HG02759 (cell line): Measurements from ENCODE around the gene CELF2.
"Not testable (repeated sequence)": the region's sequence is repeated elsewhere in the genome, so short reads cannot be mapped to it uniquely, and the experiment has no call there.

Experiments
- ATAC-seq: cut with Tn5 transposase; IDR thresholded peaks from one replicate; pipeline ENCODE4 v1.9.1; 2021; ENCODE audit warnings: mild to moderate bottlenecking, moderate library complexity; ENCODE audit not compliant: unreplicated experiment

CELF2 gene

GRCh38 chr10:11120711-11121110 lies 103.0 kb downstream of the CELF2 start:
- no peak for ATAC-seq

- not testable (repeated sequence) for ATAC-seq
Observed at GRCh38 chr10:11123892-11124291, 106.2 kb downstream of the CELF2 start.

- no peak for ATAC-seq
Observed at GRCh38 chr10:11125004-11125403, 107.3 kb downstream of the CELF2 start.

GRCh38 chr10:11127017-11127416 lies 109.3 kb downstream of the CELF2 start:
- ATAC-seq, result not testable (repeated sequence)

- no peak for ATAC-seq
Observed at GRCh38 chr10:11131112-11131639, 113.5 kb downstream of the CELF2 start.

GRCh38 chr10:11134411-11134810 lies 116.7 kb downstream of the CELF2 start:
- ATAC-seq, result no peak

- no peak for ATAC-seq
Observed at GRCh38 chr10:11135709-11136108, 118.0 kb downstream of the CELF2 start.

GRCh38 chr10:11138314-11139033 lies 120.8 kb downstream of the CELF2 start:
- ATAC-seq, result no peak

- ATAC-seq, result no peak
Observed at GRCh38 chr10:11140963-11141362, 123.3 kb downstream of the CELF2 start.

GRCh38 chr10:11141571-11142091 lies 124.0 kb downstream of the CELF2 start:
- no peak for ATAC-seq

GRCh38 chr10:11142777-11143176 lies 125.1 kb downstream of the CELF2 start:
- ATAC-seq, result no peak

- ATAC-seq, result no peak
Observed at GRCh38 chr10:11143242-11143641, 125.6 kb downstream of the CELF2 start.

GRCh38 chr10:11144626-11145494 lies 127.2 kb downstream of the CELF2 start:
- ATAC-seq, result peak; percentile 31

- peak; percentile 82 for ATAC-seq
Observed at GRCh38 chr10:11145495-11145855, 127.8 kb downstream of the CELF2 start.

GRCh38 chr10:11146402-11147171 lies 128.9 kb downstream of the CELF2 start:
- ATAC-seq, result no peak

GRCh38 chr10:11147722-11148121 lies 130.1 kb downstream of the CELF2 start:
- ATAC-seq, result no peak

- ATAC-seq, result no peak
Observed at GRCh38 chr10:11148142-11149028, 130.7 kb downstream of the CELF2 start.

- no peak for ATAC-seq
Observed at GRCh38 chr10:11149807-11150141, 132.1 kb downstream of the CELF2 start.

GRCh38 chr10:11150231-11150731 lies 132.6 kb downstream of the CELF2 start:
- no peak for ATAC-seq

- ATAC-seq, result no peak
Observed at GRCh38 chr10:11150879-11151415, 133.3 kb downstream of the CELF2 start.
